Measurements from ENCODE around the gene PSMA5.
"Not testable (repeated sequence)": the region's sequence is repeated elsewhere in the genome, so short reads cannot be mapped to it uniquely, and the experiment has no call there.

Gene PSMA5

GRCh38 chr1:109426281-109427170 is at the start of gene PSMA5:
Gene PSMA5, minus strand, starts transcription at chr1:109426448. Its CDS starts 118 bp downstream, at chr1:109426330.
- Histone ChIP-seq H3K9me3 (ENCODE audit: insufficient read depth, low read depth, low read length) (no peaks in the 10 kb centered on the region), H3K9ac (ENCODE audit: low read depth, low read length, poor library complexity, severe bottlenecking) (peak within 1 kb of the TSS; percentile 82), H3K27me3 (ENCODE audit: insufficient read depth, low read length, poor library complexity, severe bottlenecking) (peaks cover 4% of the 10 kb centered on the region), H3K4me2 (ENCODE audit: low read depth, low read length, poor library complexity, severe bottlenecking) (peak within 1 kb of the TSS; percentile 94), H3K79me2 (ENCODE audit: insufficient read depth, low read length) (peaks cover 51% of the 10 kb centered on the region), H3K4me3 (ENCODE audit: low read length, poor library complexity, severe bottlenecking) (peak within 1 kb of the TSS; percentile 98), H2AFZ (ENCODE audit: low read length) (peak within 1 kb of the TSS; percentile 90), H3K36me3 (ENCODE audit: insufficient read depth, low read length) (0 out of 2 replicates have a peak, but pooled peaks cover 1% of the 10 kb centered on the region), H3K9me2 (replicated peaks; ENCODE audit: low read depth, low read length) (no peaks in the 10 kb centered on the region), H3K4me1 (ENCODE audit: insufficient read depth, low read length, poor library complexity, severe bottlenecking) (peaks cover 34% of the 10 kb centered on the region), H3F3A (ENCODE audit: low read depth) (peaks cover 4% of the 10 kb centered on the region), H4K20me1 (ENCODE audit: insufficient read depth, low read length, poor library complexity, severe bottlenecking) (peaks cover 18% of the 10 kb centered on the region)
- TF ChIP-seq EZH2phosphoT487 (IDR thresholded peaks at IDR 0.05; ENCODE audit: borderline replicate concordance): no peak

GRCh38 chr1:109475261-109475660 is 49.0 kb upstream of the PSMA5 start:
- H3K27me3 ChIP-seq (ENCODE audit: insufficient read depth, low read length, poor library complexity, severe bottlenecking): no peaks in the 10 kb centered on the region
- H3K79me2 ChIP-seq (ENCODE audit: insufficient read depth, low read length): no peaks in the 10 kb centered on the region
- H3K4me1 ChIP-seq (ENCODE audit: insufficient read depth, low read length, poor library complexity, severe bottlenecking): peaks cover 9% of the 10 kb centered on the region
- H3K9ac ChIP-seq (ENCODE audit: low read depth, low read length, poor library complexity, severe bottlenecking): no peak overlapping the region
- no peaks in the 10 kb centered on the region for H3K9me2 ChIP-seq (replicated peaks; ENCODE audit: low read depth, low read length)
- no peaks in the 10 kb centered on the region for H4K20me1 ChIP-seq (ENCODE audit: insufficient read depth, low read length, poor library complexity, severe bottlenecking)
- H3F3A ChIP-seq (ENCODE audit: low read depth): no peaks in the 10 kb centered on the region
- no peak for TF ChIP-seq EZH2phosphoT487 (IDR thresholded peaks at IDR 0.05; ENCODE audit: borderline replicate concordance)
- TF ChIP-seq CTCF (conservative IDR thresholded peaks at IDR 0.05; ENCODE audit: low read length): no peak
- no peaks in the 10 kb centered on the region for H3K36me3 ChIP-seq (ENCODE audit: insufficient read depth, low read length)
- H3K4me3 ChIP-seq (ENCODE audit: low read length, poor library complexity, severe bottlenecking): no peak overlapping the region
- H3K4me2 ChIP-seq (ENCODE audit: low read depth, low read length, poor library complexity, severe bottlenecking): no peak overlapping the region
- H2AFZ ChIP-seq (ENCODE audit: low read length): no peak overlapping the region
- H3K9me3 ChIP-seq (ENCODE audit: insufficient read depth, low read depth, low read length): no peaks in the 10 kb centered on the region

DNA sequence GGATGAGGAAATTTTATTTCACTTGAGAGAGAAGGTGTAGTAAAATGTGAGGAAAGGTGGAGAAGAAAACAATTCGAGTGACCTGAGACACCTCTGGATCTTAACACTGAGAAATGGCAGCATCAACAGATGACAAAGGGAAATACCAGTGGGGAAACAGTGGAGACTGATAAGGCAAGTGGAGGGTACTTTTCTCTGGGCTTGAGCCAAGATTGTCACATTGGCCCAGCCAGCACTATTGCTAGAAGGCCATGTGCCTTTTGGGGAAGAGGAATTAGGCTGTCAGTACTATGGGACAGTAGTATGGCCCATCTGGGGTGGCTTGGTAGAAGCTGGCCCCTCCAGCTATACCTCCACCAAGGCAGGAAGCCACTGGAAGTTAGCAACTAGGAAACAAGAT is 48.4 kb upstream of the PSMA5 start:
- Histone ChIP-seq H3K9me3 (ENCODE audit: insufficient read depth, low read depth, low read length) (no peaks in the 10 kb centered on the region), H3K4me2 (ENCODE audit: low read depth, low read length, poor library complexity, severe bottlenecking) (no peak overlapping the region), H4K20me1 (ENCODE audit: insufficient read depth, low read length, poor library complexity, severe bottlenecking) (no peaks in the 10 kb centered on the region), H3K9me2 (replicated peaks; ENCODE audit: low read depth, low read length) (no peaks in the 10 kb centered on the region), H3K9ac (ENCODE audit: low read depth, low read length, poor library complexity, severe bottlenecking) (no peak overlapping the region), H3K36me3 (ENCODE audit: insufficient read depth, low read length) (no peaks in the 10 kb centered on the region), H3F3A (ENCODE audit: low read depth) (no peaks in the 10 kb centered on the region), H3K4me3 (ENCODE audit: low read length, poor library complexity, severe bottlenecking) (no peak overlapping the region), H3K27me3 (ENCODE audit: insufficient read depth, low read length, poor library complexity, severe bottlenecking) (no peaks in the 10 kb centered on the region), H3K79me2 (ENCODE audit: insufficient read depth, low read length) (no peaks in the 10 kb centered on the region), H2AFZ (ENCODE audit: low read length) (no peak overlapping the region), H3K4me1 (ENCODE audit: insufficient read depth, low read length, poor library complexity, severe bottlenecking) (peaks cover 9% of the 10 kb centered on the region)
- TF ChIP-seq CTCF (conservative IDR thresholded peaks at IDR 0.05; ENCODE audit: low read length) (no peak), EZH2phosphoT487 (IDR thresholded peaks at IDR 0.05; ENCODE audit: borderline replicate concordance) (no peak)

DNA sequence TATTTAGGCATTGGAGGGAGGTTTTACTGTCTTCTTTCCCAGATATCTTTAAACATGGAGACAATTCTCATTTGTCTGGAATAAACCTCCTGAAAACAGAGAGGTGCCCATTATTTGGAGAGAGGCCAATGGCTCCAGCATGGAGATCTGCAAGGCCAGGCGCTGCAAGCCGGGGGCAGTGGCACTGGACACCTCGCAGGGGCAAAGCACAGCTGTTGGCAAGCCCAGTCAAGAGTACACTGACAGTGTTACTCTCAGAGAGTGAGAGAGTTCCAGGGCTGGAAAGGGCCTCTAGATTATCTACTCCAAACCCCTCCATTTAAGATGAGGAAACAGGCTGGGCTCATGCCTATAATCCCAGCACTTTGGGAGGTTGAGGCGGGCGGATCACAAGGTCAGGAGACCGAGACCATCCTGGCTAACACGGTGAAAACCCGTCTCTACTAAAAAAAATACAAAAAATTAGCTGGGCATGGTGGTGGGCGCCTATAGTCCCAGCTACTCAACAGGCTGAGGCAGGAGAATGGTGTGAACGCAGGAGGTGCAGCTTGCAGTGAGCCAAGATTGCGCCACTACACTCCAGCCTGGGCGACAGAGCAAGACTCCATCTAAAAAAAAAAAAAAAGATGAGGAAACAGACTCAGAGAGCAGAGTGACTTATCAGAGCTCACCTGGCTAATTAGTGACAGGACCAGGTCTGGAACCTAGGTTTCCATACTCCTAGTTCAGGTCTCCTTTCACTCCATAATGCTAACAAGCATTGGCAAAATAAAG is 47.2 kb upstream of the PSMA5 start:
- not testable (repeated sequence) for H2AFZ ChIP-seq (ENCODE audit: low read length); H3K4me3 ChIP-seq (ENCODE audit: low read length, poor library complexity, severe bottlenecking); H3K27me3 ChIP-seq (ENCODE audit: insufficient read depth, low read length, poor library complexity, severe bottlenecking)

More for the DNA sequence above, 47.2 kb upstream of the PSMA5 start:
- not testable (repeated sequence) for H4K20me1 ChIP-seq (ENCODE audit: insufficient read depth, low read length, poor library complexity, severe bottlenecking); H3K36me3 ChIP-seq (ENCODE audit: insufficient read depth, low read length); H3F3A ChIP-seq (ENCODE audit: low read depth); H3K9ac ChIP-seq (ENCODE audit: low read depth, low read length, poor library complexity, severe bottlenecking); H3K9me3 ChIP-seq (ENCODE audit: insufficient read depth, low read depth, low read length); H3K9me2 ChIP-seq (replicated peaks; ENCODE audit: low read depth, low read length); H3K79me2 ChIP-seq (ENCODE audit: insufficient read depth, low read length); H3K4me2 ChIP-seq (ENCODE audit: low read depth, low read length, poor library complexity, severe bottlenecking)
- peaks cover 11% of the 10 kb centered on the region for H3K4me1 ChIP-seq (ENCODE audit: insufficient read depth, low read length, poor library complexity, severe bottlenecking)

Measured in Loucy (cell line).